KG1 (cell line): ENCODE results near the gene TLE2.

ENCODE experiments used
- DNase-seq: peaks from one replicate; lab custom pipeline; 2025; lab: John Stamatoyannopoulos, UW

TLE2 gene

GRCh38 chr19:3036119-3036976, 7.3 kb upstream of the TLE2 start:
- peak; percentile 60 for DNase-seq

GRCh38 chr19:3035542-3036118, 6.5 kb upstream of the TLE2 start:
- peak; percentile 98 for DNase-seq

- peak; percentile 42 for DNase-seq
Observed at GRCh38 chr19:3034656-3035541, 5.8 kb upstream of the TLE2 start.

GRCh38 chr19:3034406-3034655, 5.3 kb upstream of the TLE2 start:
- DNase-seq = no peak

- no peak for DNase-seq
Observed at GRCh38 chr19:3033595-3034405, 4.7 kb upstream of the TLE2 start.

GRCh38 chr19:3031607-3031867, 2.5 kb upstream of the TLE2 start:
- no peak for DNase-seq

GRCh38 chr19:3028305-3029064, 595 bp downstream of the TLE2 start:
- no peak for DNase-seq

GRCh38 chr19:3027981-3028304, 1.1 kb downstream of the TLE2 start:
- no peak for DNase-seq

GRCh38 chr19:3027292-3027691, 1.8 kb downstream of the TLE2 start:
- no peak for DNase-seq

- no peak for DNase-seq
Observed at GRCh38 chr19:3026768-3027167, 2.3 kb downstream of the TLE2 start.

GRCh38 chr19:3025549-3025886, 3.6 kb downstream of the TLE2 start:
- no peak for DNase-seq

- DNase-seq = no peak
Observed at GRCh38 chr19:3024870-3025548, 4.1 kb downstream of the TLE2 start.

- no peak for DNase-seq
Observed at GRCh38 chr19:3024509-3024869, 4.6 kb downstream of the TLE2 start.

- DNase-seq = no peak
Observed at GRCh38 chr19:3020321-3020960, 8.6 kb downstream of the TLE2 start.

- DNase-seq = no peak
Observed at GRCh38 chr19:3019211-3019854, 9.7 kb downstream of the TLE2 start.

GRCh38 chr19:3017923-3018322, 11.2 kb downstream of the TLE2 start:
- DNase-seq = no peak

- DNase-seq = no peak
Observed at GRCh38 chr19:3015126-3016057, 13.7 kb downstream of the TLE2 start.

- DNase-seq = no peak
Observed at GRCh38 chr19:3014135-3014534, 14.9 kb downstream of the TLE2 start.

- DNase-seq = no peak
Observed at GRCh38 chr19:3013263-3013725, 15.8 kb downstream of the TLE2 start.
